ENCODE data around the gene OCIAD2.
"Not testable (repeated sequence)": the region's sequence is repeated elsewhere in the genome, so short reads cannot be mapped to it uniquely, and the experiment has no call there.

The OCIAD2 gene

DNA sequence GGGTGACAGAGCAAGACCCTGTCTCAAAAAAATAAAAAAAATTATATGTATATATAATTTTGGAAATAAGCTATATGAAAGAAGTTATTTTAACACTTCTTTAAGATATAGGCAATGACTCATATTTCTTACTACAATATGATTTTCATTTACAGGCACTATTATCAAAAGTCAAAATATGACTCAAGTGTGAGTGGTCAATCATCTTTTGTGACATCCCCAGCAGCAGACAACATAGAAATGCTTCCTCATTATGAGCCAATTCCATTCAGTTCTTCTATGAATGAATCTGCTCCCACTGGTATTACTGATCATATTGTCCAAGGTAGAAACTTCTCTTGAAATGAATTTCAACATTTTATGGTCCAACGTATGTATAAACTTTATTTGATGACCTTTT lies 54.9 kb downstream of the OCIAD2 start:
- DNase-seq, result no peak

DNA sequence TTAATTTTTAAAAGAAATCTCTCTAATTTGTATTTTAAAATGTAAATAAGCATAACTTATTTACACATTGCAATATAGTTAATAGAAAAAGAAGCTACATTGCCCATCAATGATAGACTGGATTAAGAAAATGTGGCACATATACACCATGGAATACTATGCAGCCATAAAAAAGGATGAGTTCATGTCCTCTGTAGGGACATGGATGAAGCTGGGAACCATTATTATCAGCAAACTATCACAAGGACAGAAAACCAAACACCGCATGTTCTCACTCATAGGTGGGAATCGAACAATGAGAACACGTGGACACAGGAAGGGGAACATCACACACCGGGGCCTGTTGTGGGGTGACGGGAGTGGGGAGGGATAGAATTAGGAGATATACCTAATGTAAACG lies 57.8 kb downstream of the OCIAD2 start:
- not testable (repeated sequence) for DNase-seq

- DNase-seq, result no peak
These were observed 61.7 kb downstream of the OCIAD2 start for GRCh38 chr4:48844843-48845242.

DNA sequence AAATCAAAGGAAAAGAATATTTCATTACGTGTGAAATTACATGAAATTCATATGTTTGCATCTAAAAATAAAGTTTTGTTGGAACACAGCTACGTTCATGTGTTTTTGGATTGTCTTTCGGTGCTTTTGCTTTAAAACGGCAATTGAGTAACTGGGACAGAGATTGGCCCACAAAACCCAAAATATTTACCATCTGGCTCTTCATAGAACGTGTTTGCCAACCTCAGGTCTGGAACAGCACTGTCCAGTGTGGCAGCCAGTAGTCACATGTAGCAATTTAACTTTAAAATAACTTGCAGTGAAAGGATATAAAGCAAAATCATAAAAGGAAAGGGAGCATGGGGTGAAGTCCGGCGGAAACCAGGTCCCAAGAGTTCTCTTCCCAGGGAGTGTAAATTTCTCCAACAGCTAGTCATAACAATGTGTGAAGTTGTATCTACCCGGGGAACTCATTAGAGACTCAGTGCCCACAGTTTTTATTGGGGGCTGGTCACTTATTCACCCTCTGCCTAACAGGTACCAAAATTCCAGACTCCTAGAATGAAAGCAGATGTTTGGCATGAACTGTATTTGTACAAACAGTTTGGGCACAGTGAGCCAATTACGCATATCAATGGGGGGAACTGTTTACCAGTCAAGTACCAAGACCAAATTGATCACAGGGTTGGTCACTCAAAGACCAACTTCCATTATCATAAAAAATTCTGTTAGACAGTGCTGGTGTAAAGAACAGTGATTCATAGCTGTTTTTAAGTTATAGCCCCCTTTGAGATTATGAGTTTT lies 65.3 kb downstream of the OCIAD2 start:
- no peak for DNase-seq

DNA sequence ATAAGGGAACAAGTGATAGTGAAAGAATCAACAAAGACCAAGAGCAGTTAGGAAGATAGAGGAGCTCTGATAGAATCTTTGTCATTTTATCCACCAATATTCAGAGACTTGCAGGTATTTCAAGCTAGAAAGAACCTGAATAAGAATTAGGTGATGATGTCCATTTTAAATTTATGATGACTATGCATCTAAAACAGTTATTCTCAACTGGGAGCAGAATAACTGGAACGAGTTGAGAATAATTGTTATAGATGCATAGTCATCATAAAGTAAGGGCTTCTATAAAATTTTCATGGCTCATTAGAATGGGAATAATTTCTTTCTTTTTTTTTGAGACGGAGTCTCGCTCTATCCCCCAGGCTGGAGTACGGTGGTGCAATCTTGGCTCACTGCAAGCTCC lies 69.9 kb downstream of the OCIAD2 start:
- DNase-seq, result no peak

Data from hematopoietic multipotent progenitor cell treated with erythropoietin and hydrocortisone succinate and interleukin-3 and kit ligand, for 6 days (in vitro differentiated cells).